Esophagus (tissue), 2 donors: Measurements from ENCODE around the gene SCARB2. TPM values are rescaled to one million over a fixed set of nuclear protein-coding genes. Genes with fewer than 3 reads are reported as not detected.

Experiments used
- H3K27ac ChIP-seq, 2 donors: one replicate each; pipeline ENCODE4 v1.5.1; 2013; ENCODE audit warnings: low read depth in 2 of 2, mild to moderate bottlenecking in 2 of 2, inconsistent platforms in 1 of 2, low read length in 1 of 2, moderate library complexity in 1 of 2
- H3K27me3 ChIP-seq, 2 donors: one replicate each; pipeline ENCODE4 v1.6.1; 2013; ENCODE audit warnings: low read length in 2 of 2, control low read depth in 1 of 2, mild to moderate bottlenecking in 1 of 2; ENCODE audit not compliant: insufficient read depth in 2 of 2, control insufficient read depth in 1 of 2
- H3K36me3 ChIP-seq, 2 donors: one replicate each; pipeline ENCODE4 v1.6.1; 2013; ENCODE audit warnings: low read length in 1 of 2; ENCODE audit not compliant: control insufficient read depth in 2 of 2, insufficient read depth in 2 of 2
- H3K4me1 ChIP-seq, 2 donors: one replicate each; pipeline ENCODE4 v1.6.1; 2013; ENCODE audit warnings: low read length in 1 of 2; ENCODE audit not compliant: control insufficient read depth in 2 of 2, insufficient read depth in 2 of 2
- H3K4me3 ChIP-seq, 2 donors: one replicate each; pipeline ENCODE4 v1.5.1; 2013; ENCODE audit warnings: low read length in 2 of 2, mild to moderate bottlenecking in 2 of 2, low read depth in 1 of 2, moderate library complexity in 1 of 2
- H3K9me3 ChIP-seq, 2 donors: one replicate each; pipeline ENCODE4 v1.6.1; 2013; ENCODE audit warnings: mild to moderate bottlenecking in 2 of 2, low read depth in 1 of 2, low read length in 1 of 2, moderate library complexity in 1 of 2; ENCODE audit not compliant: control insufficient read depth in 2 of 2, insufficient read depth in 1 of 2
- WGBS, 2 donors: extraction: QIAGEN DNeasy Blood & Tissue Kit; methylation state at CpG; one replicate each; pipeline ENCODE4 v1.1.7; 2013; 5-methylcytosine and 5-hydroxymethylcytosine counted together
- polyA plus RNA-seq, 2 donors: library from polyadenylated mRNA; stranded (reverse); fragments of 200-250 nt; gene quantifications; one replicate each; pipeline ENCODE4 v1.2.3, GENCODE V29; 2013
- donor health status: healthy with polysubstance abuse.
- donor health status: Bipolar disorder and iron deficiency.

The SCARB2 gene
- polyA plus RNA-seq, 2 donors, result 21.7 to 26.3 TPM

GRCh38 chr4:76147454-76148141, 66.0 kb downstream of the SCARB2 start:
- H3K27me3 ChIP-seq, result no peaks in the 10 kb centered on the region
- H3K4me3 ChIP-seq, result peak overlapping the region; percentile 77 to 83
- WGBS, 2 donors, result 0 to 1% methylated on average over 24 to 31 of the region's 31 CpGs
- H3K4me1 ChIP-seq, result no peaks in the 10 kb centered on the region
- H3K36me3 ChIP-seq, result no peaks in the 10 kb centered on the region
- H3K27ac ChIP-seq, result peak overlapping the region; percentile 89 to 93
- no peaks in the 10 kb centered on the region for H3K9me3 ChIP-seq

GRCh38 chr4:76144546-76144945, 69.1 kb downstream of the SCARB2 start:
- no peaks in the 10 kb centered on the region for H3K4me1 ChIP-seq
- H3K4me3 ChIP-seq, result no peak overlapping the region
- no peaks in the 10 kb centered on the region for H3K27me3 ChIP-seq
- no peaks in the 10 kb centered on the region for H3K36me3 ChIP-seq
- H3K27ac ChIP-seq, result no peak overlapping the region
- H3K9me3 ChIP-seq, result no peaks in the 10 kb centered on the region

GRCh38 chr4:76141241-76141640, 72.4 kb downstream of the SCARB2 start:
- peaks cover 3% of the 10 kb centered on the region in 2 donors for H3K36me3 ChIP-seq

GRCh38 chr4:76127754-76128153, 85.9 kb downstream of the SCARB2 start:
- 95 to 98% methylated on average over 3 of the region's 3 CpGs for WGBS, 2 donors

More at GRCh38 chr4:76141241-76141640, 72.4 kb downstream of the SCARB2 start:
- no peaks in the 10 kb centered on the region for H3K27me3 ChIP-seq
- H3K27ac ChIP-seq, result no peak overlapping the region
- H3K4me3 ChIP-seq, result no peak overlapping the region
- 95 to 96% methylated on average over 3 of the region's 3 CpGs for WGBS, 2 donors
- no peaks in the 10 kb centered on the region for H3K9me3 ChIP-seq
- no peaks in the 10 kb centered on the region for H3K4me1 ChIP-seq

GRCh38 chr4:76125816-76126215, 87.8 kb downstream of the SCARB2 start:
- H3K36me3 ChIP-seq, result no peaks in the 10 kb centered on the region
- no peak overlapping the region for H3K27ac ChIP-seq
- H3K4me3 ChIP-seq, result no peak overlapping the region
- H3K27me3 ChIP-seq, result no peaks in the 10 kb centered on the region
- no peaks in the 10 kb centered on the region for H3K9me3 ChIP-seq
- H3K4me1 ChIP-seq, result no peaks in the 10 kb centered on the region

More at GRCh38 chr4:76127754-76128153, 85.9 kb downstream of the SCARB2 start:
- Histone ChIP-seq H3K4me3 (no peak overlapping the region), H3K27ac (no peak overlapping the region), H3K27me3 (no peaks in the 10 kb centered on the region), H3K36me3 (no peaks in the 10 kb centered on the region), H3K9me3 (no peaks in the 10 kb centered on the region), H3K4me1 (no peaks in the 10 kb centered on the region)

GRCh38 chr4:76120199-76120598, 93.4 kb downstream of the SCARB2 start:
- no peaks in the 10 kb centered on the region for H3K9me3 ChIP-seq
- H3K36me3 ChIP-seq, result peaks cover 0 to 2% of the 10 kb centered on the region in 2 donors
- no peaks in the 10 kb centered on the region for H3K27me3 ChIP-seq
- 81 to 95% methylated on average over 4 of the region's 4 CpGs for WGBS, 2 donors
- no peak overlapping the region for H3K4me3 ChIP-seq
- no peaks in the 10 kb centered on the region for H3K4me1 ChIP-seq
- no peak overlapping the region for H3K27ac ChIP-seq

GRCh38 chr4:76117536-76117935, 96.1 kb downstream of the SCARB2 start:
- Histone ChIP-seq H3K27me3 (no peaks in the 10 kb centered on the region), H3K36me3 (peaks cover 0 to 11% of the 10 kb centered on the region in 2 donors), H3K27ac (no peak overlapping the region), H3K4me3 (no peak overlapping the region), H3K9me3 (no peaks in the 10 kb centered on the region), H3K4me1 (no peaks in the 10 kb centered on the region)
- 92 to 97% methylated on average over 5 of the region's 5 CpGs for WGBS, 2 donors

GRCh38 chr4:76116821-76117220, 96.8 kb downstream of the SCARB2 start:
- no peak overlapping the region for H3K4me3 ChIP-seq
- H3K27me3 ChIP-seq, result no peaks in the 10 kb centered on the region
- peaks cover 0 to 11% of the 10 kb centered on the region in 2 donors for H3K36me3 ChIP-seq
- WGBS, 2 donors, result 92 to 99% methylated on average over 1 of the region's 1 CpG
- H3K27ac ChIP-seq, result no peak overlapping the region
- H3K9me3 ChIP-seq, result no peaks in the 10 kb centered on the region
- H3K4me1 ChIP-seq, result no peaks in the 10 kb centered on the region
